ENCODE data around the gene PAM16. TPM values are rescaled to one million over a fixed set of nuclear protein-coding genes. Genes with fewer than 3 reads are reported as not detected.
"Not testable (repeated sequence)": the region's sequence is repeated elsewhere in the genome, so short reads cannot be mapped to it uniquely, and the experiment has no call there.

The PAM16 gene
- polyA plus RNA-seq, 1 donor, result 28.9 TPM

DNA sequence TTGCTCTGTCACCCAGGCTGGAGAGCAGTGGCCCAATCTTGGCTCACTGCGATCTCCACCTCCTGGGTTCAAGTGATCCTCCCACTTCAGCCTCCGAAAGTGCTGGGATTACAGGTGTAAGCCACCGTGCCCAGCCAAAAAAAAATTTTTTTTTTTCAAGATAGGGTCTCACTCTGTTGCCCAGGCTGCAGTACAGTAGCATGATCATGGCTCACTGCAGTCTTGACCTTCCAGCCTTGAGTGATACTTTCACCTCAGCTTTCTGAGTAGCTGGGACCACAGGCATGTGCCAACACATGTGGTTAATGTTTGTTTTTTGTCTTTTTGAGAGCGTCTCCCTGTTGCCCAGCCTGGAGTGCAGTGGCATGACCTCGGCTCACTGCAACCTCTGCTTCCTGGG is 1.7 kb upstream of the PAM16 start:
- no peak for DNase-seq

DNA sequence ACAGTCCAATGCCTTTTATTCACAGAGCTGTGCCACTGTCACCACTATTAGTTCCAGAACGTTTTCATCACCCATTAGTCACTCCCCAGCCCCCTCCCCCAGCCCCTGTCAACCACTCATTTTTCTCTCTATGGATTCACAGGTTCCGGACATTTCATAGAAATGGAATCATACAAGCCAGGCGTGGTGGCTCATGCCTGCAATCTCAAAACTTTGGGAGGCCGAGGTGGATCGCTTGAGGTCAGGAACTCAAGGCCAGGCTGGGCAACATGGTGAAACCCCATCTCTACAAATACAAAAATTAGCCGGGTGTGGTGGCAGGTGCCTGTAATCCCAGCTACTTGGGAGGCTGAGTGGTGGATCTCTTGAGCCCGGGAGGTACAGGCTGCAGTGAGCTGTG is 759 bp upstream of the PAM16 start:
- no peak for DNase-seq

DNA sequence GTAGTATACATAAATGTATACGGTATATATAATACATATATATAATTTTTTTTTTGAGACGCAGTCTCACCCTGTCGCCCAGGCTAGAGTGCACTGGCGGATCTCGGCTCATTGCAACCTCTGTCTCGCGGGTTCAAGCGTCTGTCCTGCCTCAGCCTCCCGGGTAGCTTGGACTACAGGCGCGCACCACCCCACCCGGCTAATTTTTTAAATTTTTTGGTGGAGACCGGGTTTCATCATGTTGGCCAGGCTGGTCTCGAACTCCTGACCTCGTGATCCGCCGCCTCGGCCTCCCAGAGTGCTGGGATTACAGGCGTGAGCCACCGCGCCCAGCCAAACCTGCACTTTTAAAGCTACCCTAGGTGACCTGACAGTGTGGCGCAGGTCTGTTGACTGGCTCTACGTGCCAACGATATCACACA is 745 bp downstream of the PAM16 start:
- no peak for DNase-seq

- DNase-seq, result no peak
These were observed 1.8 kb downstream of the PAM16 start for GRCh38 chr16:4349332-4349731.

GRCh38 chr16:4347765-4348509 is 3.2 kb downstream of the PAM16 start:
- no peak for DNase-seq

- DNase-seq, result no peak
These were observed 4.1 kb downstream of the PAM16 start for GRCh38 chr16:4347010-4347409.

GRCh38 chr16:4345836-4346781 is 5.0 kb downstream of the PAM16 start:
- DNase-seq, result no peak

- DNase-seq, result no peak
These were observed 5.9 kb downstream of the PAM16 start for GRCh38 chr16:4344983-4345835.

DNA sequence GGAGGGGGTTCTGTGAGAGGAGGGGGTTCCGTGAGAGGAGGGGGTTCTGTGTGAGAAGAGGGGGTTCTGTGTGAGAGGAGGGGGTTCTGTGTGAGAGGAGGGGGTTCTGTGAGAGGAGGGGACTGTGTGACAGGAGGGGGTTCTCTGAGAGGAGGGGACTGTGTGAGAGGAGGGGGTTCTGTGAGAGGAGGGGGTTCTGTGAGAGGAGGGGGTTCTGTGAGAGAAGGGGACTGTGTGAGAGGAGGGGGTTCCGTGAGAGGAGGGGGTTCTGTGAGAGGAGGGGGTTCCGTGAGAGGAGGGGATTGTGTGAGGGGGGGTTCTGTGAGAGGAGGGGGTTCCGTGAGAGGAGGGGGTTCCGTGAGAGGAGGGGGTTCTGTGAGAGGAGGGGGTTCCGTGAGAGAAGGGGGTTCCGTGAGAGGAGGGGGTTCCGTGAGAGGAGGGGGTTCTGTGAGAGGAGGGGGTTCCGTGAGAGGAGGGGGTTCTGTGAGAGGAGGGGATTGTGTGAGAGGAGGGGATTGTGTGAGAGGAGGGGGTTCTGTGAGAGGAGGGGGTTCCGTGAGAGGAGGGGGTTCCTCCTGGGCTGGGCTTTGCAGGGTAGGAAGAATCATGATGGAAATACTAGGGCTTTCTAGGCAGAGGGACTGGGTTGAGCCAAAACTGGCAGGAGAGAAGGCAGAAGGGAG is 6.7 kb downstream of the PAM16 start:
- DNase-seq, result not testable (repeated sequence)

DNA sequence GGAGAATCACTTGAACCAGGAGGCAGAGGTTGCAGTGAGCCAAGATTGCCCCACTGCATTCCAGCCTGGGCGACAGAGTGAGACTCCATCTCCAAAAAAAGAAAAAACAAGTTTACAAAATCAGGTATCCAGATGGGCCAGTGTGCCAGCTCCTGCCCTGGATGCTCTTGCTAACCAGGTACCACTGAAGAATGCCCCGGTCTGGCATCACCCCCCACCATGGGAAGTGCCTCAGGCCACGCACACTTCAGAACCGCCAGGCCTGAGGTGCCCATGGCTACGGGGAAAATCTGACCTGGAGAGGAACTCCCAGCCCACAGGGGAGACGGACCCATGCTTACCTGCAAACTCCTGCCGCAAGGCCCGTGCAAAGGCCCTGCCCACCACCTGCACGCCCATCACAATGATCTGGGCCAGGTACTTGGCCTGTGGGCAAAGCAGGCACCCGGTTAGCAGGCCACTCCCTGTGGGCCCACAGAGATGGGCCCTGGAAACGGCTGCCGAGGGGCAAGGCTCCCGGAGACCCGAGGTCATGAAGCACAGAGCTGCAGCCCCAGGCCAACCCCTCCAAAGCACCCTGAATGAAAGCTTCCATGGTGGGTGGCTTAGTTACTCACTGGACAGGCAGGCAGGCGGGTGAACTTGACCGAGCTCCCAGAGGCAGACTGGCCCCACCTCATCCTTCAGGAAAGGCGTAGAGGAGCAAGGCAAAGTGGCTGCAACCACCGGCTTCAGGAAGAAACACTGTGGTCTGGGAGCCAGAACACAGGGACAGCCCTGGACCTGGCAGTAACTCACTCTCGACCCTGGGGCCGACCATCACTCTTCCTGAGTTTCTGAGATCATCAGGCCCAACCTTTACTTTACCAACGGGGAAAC is 8.0 kb downstream of the PAM16 start:
- no peak for DNase-seq

DNA sequence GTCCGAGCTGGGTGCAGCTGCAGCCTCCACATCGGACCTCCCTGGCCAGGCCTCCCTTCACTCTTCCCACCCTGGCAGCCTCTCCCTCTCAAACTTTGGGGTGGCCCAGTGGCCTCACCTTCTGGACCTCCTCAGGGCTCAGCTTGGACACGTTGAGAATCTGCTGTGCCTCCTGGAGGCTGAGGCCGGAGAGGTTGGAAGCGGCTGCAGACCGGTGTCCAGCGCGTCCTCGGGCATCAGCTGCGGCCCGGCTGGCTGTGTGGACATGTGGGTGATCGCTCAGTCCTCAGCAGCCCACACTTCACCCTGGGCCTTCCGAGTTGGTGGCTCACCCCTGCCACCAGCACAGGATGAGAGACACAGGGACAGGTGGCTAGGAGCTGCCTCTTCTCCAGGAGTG is 9.9 kb downstream of the PAM16 start:
- no peak for DNase-seq

DNA sequence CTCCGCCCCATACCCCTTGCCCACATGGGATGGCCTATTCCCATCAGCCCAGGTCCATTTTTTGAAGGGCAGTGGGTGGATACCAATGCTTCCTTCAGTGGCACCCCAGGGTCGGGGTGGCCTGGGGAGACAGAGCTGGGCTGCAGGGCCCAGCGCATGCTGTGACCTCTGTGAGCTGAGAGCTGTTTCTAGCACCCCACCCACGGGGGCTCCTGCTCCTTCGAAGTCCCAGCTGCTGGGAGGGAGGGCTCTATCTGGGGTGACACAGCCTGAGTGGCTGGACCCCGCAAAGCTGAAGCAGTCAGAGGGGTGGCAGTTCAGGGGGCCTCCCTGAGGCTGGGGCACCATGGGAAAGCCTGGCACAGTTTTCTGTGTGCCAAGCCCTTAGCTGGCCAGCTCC is 10.7 kb downstream of the PAM16 start:
- DNase-seq, result no peak

DNA sequence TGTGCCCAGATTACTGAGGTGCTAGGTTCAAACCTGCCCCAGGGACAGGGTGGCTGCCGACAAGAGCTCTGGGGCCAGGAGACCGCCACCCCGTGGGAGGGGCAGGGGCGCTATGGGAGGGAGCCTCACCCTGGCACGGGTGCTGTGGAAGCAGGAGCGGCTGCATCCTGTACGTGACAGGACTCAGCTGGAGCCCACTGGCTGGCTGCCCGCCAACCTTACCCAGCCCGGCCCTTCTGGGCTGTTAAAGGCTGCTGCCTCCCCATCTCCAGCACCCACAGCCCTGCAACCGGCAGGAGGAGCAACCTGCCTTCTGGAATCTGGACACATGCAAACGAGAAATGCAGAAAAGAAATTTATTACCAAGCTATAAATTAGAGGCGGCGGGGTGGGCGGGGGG is 11.2 kb downstream of the PAM16 start:
- no peak for DNase-seq

- DNase-seq, result no peak
These were observed 11.7 kb downstream of the PAM16 start for GRCh38 chr16:4339455-4339854.

DNA sequence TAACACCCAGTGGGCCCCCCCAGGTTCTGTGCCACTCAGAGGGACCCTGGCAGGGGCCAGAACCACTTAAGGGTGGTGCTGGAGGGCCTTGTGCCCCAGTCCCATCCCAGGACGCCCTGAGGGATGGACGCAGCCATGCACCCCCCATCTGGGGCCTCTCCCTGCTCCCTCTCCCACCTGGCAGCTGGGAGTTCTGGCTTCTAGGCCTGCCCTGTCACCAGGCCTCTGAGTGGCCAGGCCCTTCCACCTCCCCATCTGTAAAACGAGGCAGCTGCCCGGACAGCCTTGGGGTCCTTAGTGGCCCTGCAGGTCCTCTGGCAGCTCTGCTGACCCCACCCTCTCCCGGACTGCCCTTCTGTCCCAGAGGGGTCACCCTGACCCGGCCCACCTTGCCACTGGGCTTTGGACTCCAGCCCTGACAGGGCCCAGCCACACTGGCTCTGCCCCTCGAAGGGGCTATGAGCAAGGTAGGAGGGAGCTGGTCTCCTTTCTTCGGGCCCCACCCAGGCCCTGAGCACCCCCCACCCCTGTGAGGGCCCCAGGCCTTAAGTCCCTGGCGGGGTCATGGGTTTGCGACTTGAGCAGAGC is 12.3 kb downstream of the PAM16 start:
- DNase-seq, result no peak

DNA sequence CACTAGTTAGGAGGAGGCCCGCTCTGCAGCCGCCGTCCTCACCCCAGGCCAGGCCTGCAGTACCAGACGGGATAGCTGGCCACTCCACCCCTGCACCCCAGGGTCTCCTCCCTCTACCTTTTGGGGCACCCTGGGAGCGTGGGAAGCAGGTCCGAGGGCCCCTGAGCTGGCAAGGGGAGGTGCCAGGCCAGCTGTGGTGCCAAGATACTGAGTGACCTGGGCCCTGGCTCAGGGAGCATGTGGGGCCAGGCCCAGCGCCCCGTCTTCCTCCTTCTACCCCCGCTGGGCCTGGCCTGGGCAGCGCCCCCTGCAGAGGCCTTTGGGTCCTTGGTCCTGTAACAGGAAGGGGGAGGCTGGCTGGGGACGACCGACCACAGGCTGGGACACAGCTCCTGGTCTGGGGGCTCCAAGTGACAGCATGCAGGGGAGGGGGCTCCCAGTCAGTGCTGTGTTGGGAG is 13.0 kb downstream of the PAM16 start:
- DNase-seq, result no peak

DNA sequence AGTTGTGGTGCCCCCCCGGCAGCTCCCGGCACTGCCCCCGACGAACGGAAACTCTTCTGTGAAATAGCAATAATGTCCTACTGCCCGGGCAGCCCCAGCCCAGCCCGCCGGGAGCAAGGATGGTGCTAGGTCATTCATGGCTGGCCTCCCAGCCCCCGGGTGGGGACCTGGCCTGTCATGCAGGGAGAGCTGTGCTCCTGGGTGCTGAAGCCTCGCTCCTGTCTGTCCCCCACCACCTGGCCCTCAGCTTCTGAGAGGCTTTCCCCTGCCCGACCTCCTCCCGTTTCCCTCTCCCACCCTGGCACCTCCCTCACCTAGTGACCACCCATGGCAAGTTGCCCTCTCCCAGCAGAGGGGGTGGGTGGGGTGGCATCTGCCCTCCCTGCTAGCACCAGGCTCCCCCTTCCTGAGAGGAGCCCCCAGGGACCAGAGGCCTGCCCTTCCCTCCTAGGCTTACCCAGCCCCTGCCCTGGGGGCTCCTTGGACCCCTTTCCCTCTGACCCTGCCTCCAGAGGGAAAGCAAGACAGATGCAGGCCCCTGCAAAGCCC is 13.5 kb downstream of the PAM16 start:
- DNase-seq, result no peak

- no peak for DNase-seq
These were observed 14.2 kb downstream of the PAM16 start for GRCh38 chr16:4336701-4337539.
